ENCODE results near the gene ARPC5L.

DNA sequence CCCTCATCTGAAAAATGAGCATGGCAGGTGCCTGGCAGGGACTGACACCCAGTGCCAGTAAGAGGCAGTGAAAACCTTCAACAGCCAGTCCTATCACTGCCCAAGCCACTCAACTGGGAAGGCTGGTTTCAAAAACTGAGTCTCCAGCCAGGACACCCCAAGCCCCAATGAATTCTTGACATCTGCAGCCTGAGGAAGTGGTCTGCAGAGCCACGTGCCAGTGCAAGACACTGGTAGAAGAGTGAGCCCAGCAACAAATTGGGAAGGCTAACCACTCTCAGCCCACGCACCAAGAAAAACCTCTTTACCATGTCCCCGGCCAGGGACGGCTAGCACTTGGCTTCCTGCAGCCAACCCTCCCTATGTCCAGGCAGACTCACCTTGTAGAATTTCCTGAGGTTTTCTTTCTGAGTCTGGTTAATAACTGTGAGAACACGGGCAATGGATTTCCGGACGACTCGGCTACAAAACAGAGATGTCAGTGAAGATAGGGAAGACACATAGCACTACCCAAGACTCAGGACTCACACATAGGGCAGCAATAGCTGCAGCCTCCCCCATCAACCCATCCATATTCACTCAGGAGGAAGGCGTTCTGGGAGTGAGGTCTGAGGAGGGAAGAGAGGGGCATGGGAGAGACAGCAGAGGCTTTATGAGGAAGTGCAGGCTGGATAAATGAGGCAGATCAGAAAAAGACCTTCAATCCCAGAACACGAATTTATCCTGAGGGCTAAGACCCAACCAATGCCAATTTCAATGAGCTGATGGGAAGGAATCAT is 1.9 kb upstream of the ARPC5L start:
- TF ChIP-seq, protein P1, sequence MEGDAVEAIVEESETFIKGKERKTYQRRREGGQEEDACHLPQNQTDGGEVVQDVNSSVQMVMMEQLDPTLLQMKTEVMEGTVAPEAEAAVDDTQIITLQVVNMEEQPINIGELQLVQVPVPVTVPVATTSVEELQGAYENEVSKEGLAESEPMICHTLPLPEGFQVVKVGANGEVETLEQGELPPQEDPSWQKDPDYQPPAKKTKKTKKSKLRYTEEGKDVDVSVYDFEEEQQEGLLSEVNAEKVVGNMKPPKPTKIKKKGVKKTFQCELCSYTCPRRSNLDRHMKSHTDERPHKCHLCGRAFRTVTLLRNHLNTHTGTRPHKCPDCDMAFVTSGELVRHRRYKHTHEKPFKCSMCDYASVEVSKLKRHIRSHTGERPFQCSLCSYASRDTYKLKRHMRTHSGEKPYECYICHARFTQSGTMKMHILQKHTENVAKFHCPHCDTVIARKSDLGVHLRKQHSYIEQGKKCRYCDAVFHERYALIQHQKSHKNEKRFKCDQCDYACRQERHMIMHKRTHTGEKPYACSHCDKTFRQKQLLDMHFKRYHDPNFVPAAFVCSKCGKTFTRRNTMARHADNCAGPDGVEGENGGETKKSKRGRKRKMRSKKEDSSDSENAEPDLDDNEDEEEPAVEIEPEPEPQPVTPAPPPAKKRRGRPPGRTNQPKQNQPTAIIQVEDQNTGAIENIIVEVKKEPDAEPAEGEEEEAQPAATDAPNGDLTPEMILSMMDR (IDR thresholded peaks at IDR 0.05), result no peak
- TF ChIP-seq POLR2A (IDR thresholded peaks at IDR 0.05), result no peak
